NCI-H345 treated with DMSO at 0.1 percent for 48 hours (cell line): ENCODE data around the gene SUDS3.
"Not testable (repeated sequence)": the region's sequence is repeated elsewhere in the genome, so short reads cannot be mapped to it uniquely, and the experiment has no call there.

Source experiments
- DNase-seq: peaks from one replicate; lab custom pipeline; 2025; ENCODE audit not compliant: unreplicated experiment; lab: John Stamatoyannopoulos, UW

SUDS3 gene

DNA sequence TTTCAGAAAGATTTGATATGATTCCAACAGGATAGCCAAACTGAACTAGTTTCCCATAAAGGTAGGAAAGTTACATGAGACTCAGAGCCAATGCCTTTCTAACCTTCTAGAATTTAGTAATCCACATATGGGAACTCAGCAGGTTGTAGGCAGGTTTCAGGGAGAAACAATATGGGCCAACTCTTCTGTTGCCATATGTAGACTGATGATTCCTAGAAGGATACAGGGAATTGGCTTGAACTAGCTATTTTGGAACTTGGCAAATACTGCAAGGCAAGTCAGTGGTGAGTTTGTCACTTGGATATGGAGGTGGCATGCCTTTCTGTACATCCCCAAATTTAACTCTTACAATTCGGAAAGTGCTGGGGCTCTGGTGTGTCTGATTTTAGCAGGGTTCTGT is 15.5 kb downstream of the SUDS3 start:
- DNase-seq: no peak

DNA sequence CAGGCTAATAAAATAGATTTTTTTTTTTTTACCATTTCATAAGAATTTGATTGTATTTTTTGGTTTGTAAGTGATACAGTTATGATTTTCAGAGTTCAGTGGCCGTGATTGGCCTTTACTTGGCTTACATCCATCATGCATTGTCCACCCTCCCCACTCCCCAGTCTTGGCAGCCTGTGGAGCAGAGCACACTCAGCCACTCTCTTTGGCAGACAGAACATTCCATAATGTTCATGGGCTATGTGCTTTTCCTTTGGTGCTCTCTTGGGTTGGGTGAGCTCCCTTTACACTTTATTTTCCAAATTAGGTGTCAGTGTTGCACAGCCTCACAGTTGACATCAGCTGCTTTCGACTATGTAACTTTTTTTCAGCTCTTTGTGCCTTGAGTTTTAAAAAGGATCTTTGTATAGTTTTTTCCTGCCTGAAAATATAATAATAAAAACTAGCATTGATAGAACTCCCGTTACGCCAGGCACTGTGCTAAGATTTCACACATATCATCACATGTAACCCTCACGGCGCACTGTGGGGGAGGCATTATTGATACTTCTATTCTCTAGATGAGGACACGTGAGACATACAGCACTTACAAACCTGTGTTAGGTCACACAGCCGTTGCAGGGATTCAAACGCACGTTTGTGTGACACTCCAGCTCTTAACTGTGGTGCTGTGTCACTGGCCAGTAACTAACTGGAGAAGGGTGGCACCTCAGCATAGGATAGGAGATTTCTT is 21.5 kb downstream of the SUDS3 start:
- no peak for DNase-seq

DNA sequence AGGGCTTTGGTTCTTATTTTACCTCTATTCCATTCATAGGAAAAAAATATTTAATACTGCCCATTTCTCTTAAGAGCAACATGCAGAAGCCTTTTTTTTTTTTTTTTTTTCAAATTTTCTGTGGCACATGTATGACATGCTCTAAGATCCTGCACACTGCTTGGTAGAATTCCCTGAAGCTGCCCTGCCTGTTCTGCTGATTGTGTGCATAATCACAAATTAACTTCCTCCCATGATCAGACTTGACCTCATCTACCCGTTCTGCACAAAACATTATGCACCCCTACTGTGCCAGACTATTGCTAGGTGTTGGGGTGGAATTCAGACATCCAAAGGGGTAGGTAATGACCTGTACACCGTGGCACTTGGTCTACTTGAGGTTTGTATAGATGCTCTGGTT is 22.2 kb downstream of the SUDS3 start:
- DNase-seq: no peak

DNA sequence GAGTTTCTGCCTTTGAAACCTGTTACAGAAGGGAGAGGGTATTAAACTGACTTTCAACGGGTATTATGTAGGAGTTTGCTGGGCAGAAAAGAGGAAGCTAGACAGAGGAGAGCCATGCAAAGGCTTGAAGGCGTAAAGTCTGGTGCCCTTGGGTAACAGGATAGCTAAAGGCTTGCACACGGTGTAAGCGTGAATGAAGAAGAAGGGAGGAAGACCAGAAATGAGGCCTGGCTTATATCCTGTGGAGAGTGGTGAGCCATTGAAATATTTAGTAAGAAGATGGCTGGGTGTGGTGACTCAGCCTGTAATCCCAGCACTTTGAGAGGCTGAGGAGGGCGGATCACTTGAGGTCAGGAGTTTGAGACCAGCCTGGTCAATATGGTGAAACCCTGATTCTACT is 22.6 kb downstream of the SUDS3 start:
- no peak for DNase-seq

DNA sequence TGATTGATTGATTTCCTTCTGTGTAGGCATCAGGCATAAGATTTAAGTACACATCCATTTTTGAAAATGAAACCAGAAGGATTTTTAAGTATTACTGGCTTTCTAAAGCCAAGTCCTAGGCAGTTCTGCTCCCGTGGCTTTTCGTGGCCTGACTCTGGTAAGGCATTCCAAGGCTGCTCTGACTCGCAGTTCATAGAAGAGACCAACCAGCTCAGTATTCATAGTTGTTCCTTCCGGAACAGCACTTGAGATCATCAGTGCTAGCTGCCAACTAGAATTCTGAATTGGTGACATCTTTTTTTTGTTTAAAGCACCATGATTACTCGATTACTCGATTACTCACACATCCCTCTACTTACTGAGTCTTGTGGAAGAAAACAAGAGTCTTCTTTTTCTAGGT is 25.9 kb downstream of the SUDS3 start:
- no peak for DNase-seq

DNA sequence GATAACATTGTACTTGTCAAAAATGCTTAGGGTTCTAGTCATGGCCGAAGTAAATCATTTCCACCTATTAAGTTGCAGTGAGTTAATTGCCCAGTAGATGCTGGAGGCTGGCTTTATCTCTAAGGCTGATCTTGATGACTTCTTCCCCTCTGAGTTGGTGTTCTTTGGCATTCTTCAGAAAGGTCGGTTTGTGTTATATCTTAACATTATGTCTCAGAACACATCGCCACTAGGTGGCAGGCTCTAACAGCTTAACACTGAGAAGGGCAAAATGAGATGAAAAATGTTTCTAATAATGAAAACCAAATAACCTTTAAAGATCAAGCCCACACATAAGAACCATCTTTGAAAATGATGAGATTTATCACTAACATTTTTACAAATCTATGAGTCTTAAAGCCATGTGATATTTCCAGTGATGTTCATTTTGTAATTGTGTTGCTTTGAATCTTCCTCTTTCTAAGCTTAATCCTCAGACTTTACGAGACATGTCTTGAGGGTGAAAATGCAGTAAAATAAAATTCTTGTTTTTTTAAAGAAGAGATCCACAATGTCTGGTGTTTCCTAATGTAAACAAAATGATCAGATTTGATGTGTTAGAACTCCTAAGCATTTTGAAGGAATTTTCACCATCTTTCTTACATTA is 28.6 kb downstream of the SUDS3 start:
- DNase-seq: peak; percentile 30

DNA sequence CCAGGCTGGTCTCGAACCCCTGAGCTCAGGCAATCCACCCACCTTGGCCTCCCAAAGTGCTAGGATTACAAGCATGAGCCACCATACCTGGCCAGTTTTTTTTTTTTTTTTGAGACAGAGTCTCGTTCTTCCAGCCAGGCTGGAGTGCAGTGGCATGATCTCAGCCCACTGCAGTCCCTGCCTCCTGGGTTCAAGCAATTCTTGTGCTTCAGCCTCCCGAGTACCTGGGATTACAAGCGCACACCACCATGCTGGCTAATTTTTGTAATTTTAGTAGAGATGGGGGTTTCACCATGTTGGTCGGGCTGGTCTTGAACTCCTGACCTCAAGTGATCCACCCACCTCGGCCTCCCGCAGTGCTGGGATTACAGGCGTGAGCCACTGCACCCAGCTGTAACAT is 31.9 kb downstream of the SUDS3 start:
- DNase-seq: not testable (repeated sequence)

DNA sequence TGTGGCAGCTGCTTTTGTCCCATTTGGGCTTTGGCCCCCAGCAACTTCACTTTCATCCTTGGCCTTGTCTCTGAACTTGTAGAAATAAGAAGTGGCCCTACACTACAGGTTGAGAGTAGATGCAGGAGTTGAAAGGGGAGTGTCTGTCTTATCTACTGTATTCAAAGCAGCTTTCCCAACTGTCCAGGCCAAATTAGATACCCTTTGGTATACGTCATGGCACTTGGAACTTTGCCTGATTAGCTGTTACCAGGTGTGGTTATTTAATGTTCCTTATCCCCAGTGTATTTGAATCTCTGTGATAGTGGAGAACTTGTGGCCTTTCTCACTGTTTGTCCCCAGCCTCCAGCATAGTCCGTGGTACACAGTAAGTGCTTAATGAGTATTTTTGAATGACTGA is 33.5 kb downstream of the SUDS3 start:
- DNase-seq: no peak

DNA sequence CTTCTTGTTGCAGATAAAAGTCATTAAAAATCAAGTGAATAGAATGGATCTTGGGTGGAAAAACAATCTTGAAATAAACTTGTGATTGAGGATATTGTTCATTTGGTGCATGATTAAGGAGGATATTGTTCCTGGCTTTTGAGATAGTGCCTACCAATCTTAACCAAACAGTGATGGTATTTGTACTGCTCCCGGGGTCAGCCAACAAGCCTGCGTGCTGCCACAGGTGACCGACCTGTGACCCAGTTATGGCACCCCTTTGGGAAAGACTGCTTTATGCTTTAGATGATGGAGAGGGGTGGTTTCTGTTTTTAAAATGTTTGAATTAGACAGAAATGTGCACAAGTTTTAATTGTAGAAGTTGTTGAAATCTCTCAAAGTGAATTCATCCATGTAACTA is 41.6 kb downstream of the SUDS3 start:
- DNase-seq: no peak

DNA sequence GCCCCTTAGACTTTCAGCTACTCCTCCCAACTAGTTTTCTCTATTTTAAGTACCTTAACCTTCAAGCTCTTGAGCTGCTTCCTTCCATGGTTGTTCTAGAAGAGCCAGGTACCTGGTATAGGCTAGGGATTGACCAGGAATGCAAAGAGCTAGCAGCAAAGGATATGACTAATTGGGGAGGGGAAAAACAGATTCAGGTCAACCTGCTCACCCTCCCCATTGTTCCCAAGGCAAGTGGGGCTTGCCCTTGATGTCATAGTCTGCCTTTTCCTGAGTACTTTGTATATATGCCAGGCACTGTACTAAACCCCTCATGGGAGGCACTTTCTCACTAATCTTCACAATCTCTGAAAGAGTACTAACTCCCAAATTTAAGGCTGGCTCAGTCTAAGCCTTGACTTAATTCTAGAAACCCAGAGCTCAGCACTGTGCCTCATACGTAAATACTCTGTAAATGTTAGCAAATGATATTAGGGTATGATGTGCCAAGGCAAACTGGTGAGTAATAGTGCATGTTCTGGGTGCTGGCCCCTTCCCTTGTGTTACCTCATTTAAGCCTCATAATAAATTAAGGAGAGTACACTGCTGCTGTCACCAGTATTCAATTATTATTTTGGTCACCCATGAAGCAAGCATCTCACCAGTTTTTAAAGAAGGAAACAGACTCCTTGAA is 42.2 kb downstream of the SUDS3 start:
- no peak for DNase-seq

DNA sequence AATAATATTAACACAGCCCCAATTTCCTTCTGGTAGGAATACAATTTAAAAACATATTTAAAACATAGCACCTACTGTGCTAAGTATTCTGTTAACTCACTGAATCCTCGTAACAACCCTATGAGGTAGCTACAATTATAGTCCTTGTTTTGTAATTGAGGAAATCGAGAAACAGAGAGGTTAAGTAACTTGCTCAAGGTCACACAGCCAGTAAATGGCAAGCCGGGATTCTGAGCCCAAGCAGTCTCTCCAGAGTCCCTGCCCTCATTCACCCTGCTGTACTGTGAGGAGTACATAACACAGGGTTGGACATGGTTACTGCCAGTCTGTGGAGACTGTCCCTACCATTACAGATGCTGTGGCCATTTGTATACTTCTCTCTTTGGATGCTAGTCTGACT is 44.3 kb downstream of the SUDS3 start:
- no peak for DNase-seq

DNA sequence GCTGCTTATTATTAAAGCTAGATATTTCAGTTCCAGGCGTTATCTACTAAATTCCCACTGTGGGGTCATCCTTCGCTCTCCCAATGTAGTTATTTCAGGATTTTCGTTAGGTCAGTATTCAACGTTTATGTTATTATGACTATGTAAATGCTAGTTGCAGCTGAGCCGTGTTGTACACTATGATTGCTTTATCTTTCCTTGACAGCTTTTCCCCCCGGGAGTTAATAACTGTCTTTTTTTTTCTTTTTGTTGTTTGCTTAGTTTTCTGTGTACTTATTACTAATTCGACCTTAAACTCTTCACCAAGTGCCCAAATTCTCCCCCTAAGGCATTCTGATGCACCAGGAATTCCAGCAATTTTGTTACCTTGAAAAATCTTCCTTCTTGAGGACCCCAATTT is 48.5 kb downstream of the SUDS3 start:
- DNase-seq: no peak

DNA sequence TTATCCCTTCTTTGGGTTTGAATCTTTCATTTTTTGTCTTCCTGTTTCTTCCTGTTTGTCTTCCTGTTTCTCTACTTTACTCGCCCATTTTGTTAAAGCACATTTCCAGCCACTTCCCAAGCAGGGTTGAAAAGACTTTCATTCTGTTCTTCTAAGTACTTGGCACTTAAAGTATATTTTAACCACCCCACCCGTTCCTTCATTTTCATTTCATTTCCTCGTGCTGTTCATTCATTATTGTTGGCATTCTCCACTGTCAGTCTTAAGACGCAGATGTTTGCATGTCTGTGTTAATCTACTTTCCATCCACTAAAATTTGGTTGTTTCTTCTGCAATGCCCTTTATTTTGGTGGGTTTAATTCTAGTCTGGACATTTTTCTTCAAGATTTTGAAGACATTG is 49.0 kb downstream of the SUDS3 start:
- DNase-seq: no peak

DNA sequence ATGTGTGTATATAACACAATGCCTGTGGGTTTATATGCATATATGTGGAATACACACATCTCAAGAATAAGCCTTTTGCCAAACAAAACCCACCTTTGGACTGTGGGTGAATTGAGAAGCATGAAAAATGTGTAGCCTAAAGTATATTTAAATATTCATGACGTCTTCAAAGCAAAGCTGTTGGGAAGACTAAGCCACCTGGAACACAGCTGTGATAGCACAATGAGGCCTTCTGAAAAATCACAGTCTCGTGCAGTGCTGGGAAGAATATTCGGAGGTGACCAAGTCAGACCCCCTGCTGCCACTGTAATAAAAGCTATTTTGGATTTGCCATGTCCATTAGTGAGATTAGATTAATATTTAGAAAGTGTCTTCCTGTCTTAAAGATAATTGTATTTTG is 51.5 kb downstream of the SUDS3 start:
- no peak for DNase-seq

DNA sequence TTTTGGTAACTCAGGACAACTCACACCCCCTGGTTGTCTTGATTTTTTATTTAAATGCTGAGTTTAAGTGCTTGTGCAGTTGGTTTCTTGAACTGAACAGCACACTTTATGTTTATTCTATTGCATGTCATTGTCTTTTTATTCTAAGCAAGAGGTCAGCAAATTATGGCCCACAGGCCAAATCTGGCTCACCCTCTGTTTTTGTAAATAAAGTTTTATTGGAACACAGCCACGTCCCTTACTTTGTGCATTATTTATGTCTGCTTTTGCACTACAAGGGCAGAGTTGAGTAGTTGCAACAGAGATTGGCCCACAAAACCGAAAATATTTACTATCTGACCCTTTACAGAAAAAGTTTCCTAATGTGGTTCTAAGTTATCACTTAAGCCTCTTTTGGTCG is 52.3 kb downstream of the SUDS3 start:
- no peak for DNase-seq

DNA sequence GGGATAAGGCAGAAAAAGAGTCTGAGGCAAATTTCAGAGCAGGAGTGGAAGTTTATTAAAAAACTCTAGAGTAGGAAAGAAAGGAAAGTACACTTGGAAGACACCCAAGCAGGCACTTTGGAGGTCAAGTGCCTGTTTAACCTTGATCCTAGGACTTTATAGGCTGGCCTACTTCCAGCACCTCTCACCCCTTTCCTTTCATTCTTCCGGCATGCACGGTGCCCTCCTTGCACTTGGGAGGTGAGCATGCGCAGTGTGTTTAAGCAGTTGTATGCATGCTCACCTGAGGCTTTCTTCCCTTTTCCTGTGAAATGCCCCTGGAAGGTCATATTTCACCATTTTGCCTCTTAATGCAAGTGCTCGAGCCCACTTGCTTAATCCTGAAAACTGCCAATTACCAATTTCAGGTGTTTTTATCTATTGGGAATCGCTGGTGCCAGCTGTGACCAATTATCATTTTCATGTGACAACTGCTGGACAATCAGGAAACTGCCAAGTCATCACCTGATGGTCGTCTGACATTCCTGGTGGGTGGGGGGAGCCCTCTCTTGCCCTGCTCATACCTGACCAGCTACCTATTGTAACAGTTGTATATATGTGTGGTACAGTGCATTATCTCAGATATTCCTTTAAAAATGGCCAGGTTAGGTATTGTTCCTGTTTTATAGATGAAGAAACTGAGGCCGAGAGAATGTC is 53.5 kb downstream of the SUDS3 start:
- no peak for DNase-seq

DNA sequence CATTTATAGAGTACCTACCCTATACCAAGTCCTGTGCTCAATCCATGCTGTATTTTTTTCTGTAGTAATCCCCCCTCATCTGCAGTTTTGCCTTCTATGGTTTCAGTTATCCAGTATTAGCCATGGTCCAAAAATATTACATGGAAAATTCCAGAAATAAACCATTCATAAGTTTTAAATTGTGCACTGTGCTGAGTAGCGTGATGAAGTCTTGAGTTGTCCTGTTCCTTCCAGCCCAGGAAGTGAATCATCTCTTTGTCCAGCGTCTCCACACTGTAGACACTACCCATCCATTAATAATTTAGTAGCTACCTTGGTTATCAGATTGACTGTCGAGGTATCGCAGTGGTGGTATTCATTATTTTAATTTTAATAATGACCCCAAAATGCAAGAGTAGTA is 54.2 kb downstream of the SUDS3 start:
- no peak for DNase-seq

DNA sequence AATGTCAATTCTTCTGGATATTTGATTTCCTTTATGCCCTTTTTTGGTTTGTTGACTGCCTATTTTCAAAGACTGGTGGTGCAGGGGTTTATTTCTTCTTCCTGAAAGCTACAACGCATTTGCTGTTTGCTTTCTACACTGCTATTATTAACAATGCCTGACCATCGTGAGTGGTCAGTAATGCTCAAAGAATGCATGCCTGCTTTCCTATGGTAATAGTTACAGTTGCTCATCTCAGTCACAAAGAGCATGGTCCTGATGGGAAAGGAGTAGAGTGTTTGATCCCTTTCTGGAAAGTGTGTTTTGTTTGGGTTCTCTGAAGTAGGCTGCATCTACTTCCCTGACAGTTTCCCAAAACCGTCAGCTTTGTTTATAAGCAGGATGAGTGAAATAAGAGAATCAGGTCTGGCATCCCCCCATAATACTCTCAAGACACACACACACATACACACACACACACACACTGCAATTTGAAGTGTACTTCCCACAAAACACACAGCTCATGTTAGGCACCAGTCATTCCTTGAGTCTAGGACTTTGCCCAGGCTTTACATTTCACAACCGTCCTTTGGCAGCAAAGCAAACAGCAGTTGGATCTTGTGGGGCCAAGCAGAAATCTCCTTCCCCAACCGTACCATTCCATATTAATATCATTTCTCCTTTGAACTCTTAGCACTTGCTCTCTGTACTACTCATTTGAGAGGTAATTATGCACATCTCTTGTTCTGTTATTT is 56.6 kb downstream of the SUDS3 start:
- no peak for DNase-seq

DNA sequence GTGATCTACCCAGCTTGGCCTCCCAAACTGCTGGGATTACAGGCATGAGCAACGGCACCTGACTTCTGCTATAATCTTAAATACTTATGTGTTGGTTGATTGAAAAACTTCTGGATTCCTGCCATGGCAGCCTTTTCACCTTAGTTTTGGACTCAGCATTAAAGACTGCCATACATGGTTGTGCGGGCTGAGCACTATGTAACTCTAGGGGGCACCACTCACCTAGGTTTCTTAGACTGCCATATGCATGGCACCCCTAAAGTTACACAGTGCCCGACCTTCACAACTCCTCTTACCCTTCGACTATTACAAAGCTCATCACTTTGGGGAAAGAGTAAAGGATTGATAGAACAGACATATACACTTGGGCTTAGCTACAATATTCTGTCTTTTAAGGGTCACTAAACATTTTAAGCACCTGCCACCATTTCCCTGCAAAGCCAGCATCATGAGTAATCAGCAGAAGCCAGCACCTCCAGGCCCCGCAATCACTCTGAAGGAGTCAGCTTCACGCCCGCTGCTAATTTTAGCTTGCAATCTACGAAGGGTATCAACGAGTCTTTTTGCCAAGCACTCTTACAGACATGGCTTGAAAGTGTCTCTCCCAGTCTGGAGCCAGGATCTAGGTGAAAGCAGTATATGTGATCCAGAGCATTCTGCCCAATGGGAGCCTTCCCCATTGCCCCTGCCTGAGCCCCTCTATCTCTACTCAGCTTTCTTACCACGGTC is 59.8 kb downstream of the SUDS3 start:
- DNase-seq: no peak

DNA sequence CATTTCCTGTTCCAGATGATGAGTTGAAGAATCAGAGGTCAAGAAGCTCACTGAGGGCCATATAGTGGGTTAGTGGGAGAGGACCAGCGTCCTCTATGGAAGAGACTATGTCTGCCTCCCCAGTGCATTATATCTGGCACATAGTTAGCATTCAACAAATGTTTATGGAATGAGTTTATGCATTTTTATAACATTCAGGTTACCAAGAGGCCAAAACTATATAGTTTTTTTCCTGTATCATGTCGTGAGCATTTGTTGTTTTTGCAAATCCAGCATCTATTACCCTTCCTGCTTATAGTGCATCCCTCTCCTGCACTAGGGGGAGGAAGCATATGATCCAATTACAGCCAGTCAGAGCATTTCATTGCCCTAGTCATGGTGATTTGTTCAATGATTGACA is 60.6 kb downstream of the SUDS3 start:
- DNase-seq: no peak

DNA sequence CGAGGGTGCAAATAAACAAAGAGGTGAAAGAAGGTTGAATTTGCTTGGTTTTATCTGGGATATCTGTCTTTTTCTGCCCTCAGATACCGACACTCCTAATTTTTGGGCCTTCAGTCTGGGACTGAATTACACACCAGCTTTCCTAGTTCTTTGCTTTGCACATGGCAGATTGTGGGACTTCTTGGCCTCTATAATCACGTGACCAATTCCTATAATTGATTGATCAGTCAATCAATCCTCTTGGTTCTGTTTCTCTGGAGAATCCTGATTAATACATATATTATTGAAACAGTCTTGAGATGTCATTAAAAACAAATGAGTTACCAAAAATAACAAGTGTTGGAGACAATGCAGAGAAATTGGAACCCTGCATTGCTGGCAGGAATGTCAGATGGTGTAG is 62.7 kb downstream of the SUDS3 start:
- no peak for DNase-seq
